Measurements from ENCODE around the gene CNOT2.

GRCh38 chr12:70332236-70332635 lies 89.0 kb downstream of the CNOT2 start:
- TF ChIP-seq ARNTL (CRISPR knock-in tag; IDR thresholded peaks at IDR 0.05; ENCODE audit: borderline replicate concordance, low read depth), result no peak
- TF ChIP-seq ZFP3 (CRISPR knock-in tag; IDR thresholded peaks at IDR 0.05), result no peak
- no peak for TF ChIP-seq CREB5 (CRISPR knock-in tag; IDR thresholded peaks at IDR 0.05; ENCODE audit: low read depth)
- no peak for TF ChIP-seq ZFP30 (CRISPR knock-in tag; IDR thresholded peaks at IDR 0.05)
- TF ChIP-seq ZC3H10 (CRISPR knock-in tag; IDR thresholded peaks at IDR 0.05), result no peak
- no peak for TF ChIP-seq TOX (CRISPR knock-in tag; IDR thresholded peaks at IDR 0.05; ENCODE audit: borderline replicate concordance)
- TF ChIP-seq ISL1 (CRISPR knock-in tag; IDR thresholded peaks at IDR 0.05), result no peak
- TF ChIP-seq RARB (CRISPR knock-in tag; IDR thresholded peaks at IDR 0.05), result no peak
- no peak for TF ChIP-seq ZNF8 (CRISPR knock-in tag; IDR thresholded peaks at IDR 0.05)
- no peak for TF ChIP-seq ESRRG (CRISPR knock-in tag; IDR thresholded peaks at IDR 0.05)
- no peak for TF ChIP-seq PPARA (CRISPR knock-in tag; IDR thresholded peaks at IDR 0.05; ENCODE audit: borderline replicate concordance)
- TF ChIP-seq CSDC2 (CRISPR knock-in tag; IDR thresholded peaks at IDR 0.05), result no peak
- TF ChIP-seq GLIS3 (CRISPR knock-in tag; IDR thresholded peaks at IDR 0.05), result no peak
- TF ChIP-seq ZNF565 (CRISPR knock-in tag; conservative IDR thresholded peaks at IDR 0.05; ENCODE audit: low read depth), result no peak

Measured in SK-N-SH treated with all-trans-retinoic acid at 6 μM for 48 hours (cell line).